Gastroesophageal sphincter (tissue), 2 donors: ENCODE measurements around the gene FNDC3B.

ENCODE experiments used
- POLR2A ChIP-seq, 2 donors: fragments of 450-650 bp; IDR thresholded peaks; one replicate each; pipeline ENCODE4 v1.6.1; 2017; ENCODE audit warnings: antibody characterized with exemption in 2 of 2, mild to moderate bottlenecking in 2 of 2, moderate library complexity in 1 of 2
- POLR2AphosphoS5 ChIP-seq: sonication (generic); formaldehyde crosslinking; IDR thresholded peaks from one replicate; pipeline ENCODE4 v1.6.1; 2017; ENCODE audit warnings: antibody characterized with exemption

DNA sequence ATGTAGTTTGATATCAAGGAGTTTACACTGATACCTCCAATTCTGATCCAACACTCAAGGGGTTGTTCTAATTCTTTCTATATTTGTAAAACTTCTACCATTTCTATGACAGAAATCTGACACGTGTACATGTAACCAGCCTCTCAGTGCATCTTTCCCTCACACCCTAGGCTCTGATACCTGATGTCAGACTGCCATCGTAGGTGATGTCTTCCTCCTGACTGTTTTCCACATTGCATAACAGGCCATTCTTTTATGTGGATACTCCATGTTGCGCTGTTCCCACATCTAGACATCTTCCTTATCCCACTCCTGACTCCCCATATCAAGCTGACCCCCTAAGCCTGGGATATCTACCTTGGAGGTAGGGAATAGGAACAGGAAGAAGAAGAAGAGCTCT, 159.1 kb downstream of the FNDC3B start:
- TF ChIP-seq POLR2A (IDR thresholded peaks at IDR 0.05) (no peak), POLR2AphosphoS5 (no peak)
